OCI-LY3 (cell line): Measurements from ENCODE around the gene SCUBE1.

Experiments used
- CTCF ChIP-seq: fragments of 200-600, 300-600 bp; sonication (generic); IDR thresholded peaks from 2 replicates; pipeline ENCODE4 v1.5.1; 2014; ENCODE audit warnings: antibody characterized with exemption, low read length, low read depth
- EZH2phosphoT487 ChIP-seq: fragments of 200-600 bp; shearing (Covaris generic); IDR thresholded peaks from 2 replicates; pipeline ENCODE4 v1.6.1; 2018; ENCODE audit warnings: antibody characterized with exemption, mixed run types, low read depth

- no peak for TF ChIP-seq CTCF
- no peak for TF ChIP-seq EZH2phosphoT487
Observed at GRCh38 chr22:43272301-43272700, 70.9 kb downstream of the SCUBE1 start.
